Gastrocnemius medialis (tissue), 4 donors: Measurements from ENCODE around the gene F2RL2.

Experiments used
- CTCF ChIP-seq, 5 experiments: fragments of 450-650 bp in 3 of 5; fragments of 200-600 bp in 2 of 5; sonication (generic) in 2 of 5; IDR thresholded peaks in 4 of 5; conservative IDR thresholded peaks in 1 of 5; 1 replicate in 4 of 5; 2 replicates in 1 of 5; pipeline ENCODE4 v1.5.1; 2016 to 2019; ENCODE audit warnings: antibody characterized with exemption in 5 of 5, mild to moderate bottlenecking in 3 of 5, moderate library complexity in 3 of 5
- POLR2A ChIP-seq, 2 donors: fragments of 450-650 bp; IDR thresholded peaks; one replicate each; pipeline ENCODE4 v1.6.1; 2017; ENCODE audit warnings: antibody characterized with exemption in 2 of 2, mild to moderate bottlenecking in 2 of 2, moderate library complexity in 2 of 2

- TF ChIP-seq CTCF (IDR thresholded peaks at IDR 0.05 in 4 of 5, conservative IDR thresholded peaks at IDR 0.05 in 1 of 5) (no peak), POLR2A (IDR thresholded peaks at IDR 0.05) (no peak)
Observed at GRCh38 chr5:76664079-76664478, 40.9 kb upstream of the F2RL2 start.
